Kidney epithelial cell (primary cell): Measurements from ENCODE around the gene SOS2. TPM values are rescaled to one million over a fixed set of nuclear protein-coding genes. Genes with fewer than 3 reads are reported as not detected.

Experiments
- DNase-seq: peaks from one replicate; pipeline ENCODE4 v3.0.0-alpha.2; 2010; ENCODE audit warnings: low read depth
- H3K27me3 ChIP-seq: 2 replicates; pipeline ENCODE4 v1.6.0; 2011; ENCODE audit warnings: low read length; ENCODE audit not compliant: control insufficient read depth, insufficient read depth
- H3K36me3 ChIP-seq: 2 replicates; pipeline ENCODE4 v1.5.1; 2011; ENCODE audit warnings: low read length; ENCODE audit not compliant: control insufficient read depth, insufficient read depth
- H3K4me3 ChIP-seq: 2 replicates; pipeline ENCODE4 v1.5.1; 2011; ENCODE audit warnings: low read depth, mild to moderate bottlenecking, control low read depth, low read length
- CTCF ChIP-seq: IDR thresholded peaks from 2 replicates; pipeline ENCODE4 v1.5.1; 2011; ENCODE audit warnings: mild to moderate bottlenecking, moderate library complexity, low read length, control low read depth, inconsistent platforms; ENCODE audit not compliant: insufficient read depth, poor library complexity, severe bottlenecking
- total RNA-seq: library from RNA; depleted of rRNA; stranded (reverse); fragments of >200 nt; gene quantifications from 2 replicates; pipeline ENCODE4 v1.2.3, GENCODE V29; 2015

SOS2 gene
- total RNA-seq, 1 donor from 2014 or later: 26.3 TPM

GRCh38 chr14:50068496-50068895, 162.9 kb downstream of the SOS2 start:
- TF ChIP-seq CTCF: no peak
- no peaks in the 10 kb centered on the region for H3K27me3 ChIP-seq
- no peak for DNase-seq
- H3K36me3 ChIP-seq: no peaks in the 10 kb centered on the region
- no peak overlapping the region for H3K4me3 ChIP-seq

- no peak for TF ChIP-seq CTCF
- no peaks in the 10 kb centered on the region for H3K36me3 ChIP-seq
- H3K27me3 ChIP-seq: no peaks in the 10 kb centered on the region
- DNase-seq: no peak
- no peak overlapping the region for H3K4me3 ChIP-seq
Observed at GRCh38 chr14:50067723-50068495, 163.5 kb downstream of the SOS2 start.

Other genes starting within 250 kb of the SOS2 start
- 6.3 and 6.6 TPM in 2 replicates for gene VCPKMT, start 115.0 kb downstream of the SOS2 start, total RNA-seq
- 6.6 and 7.3 TPM in 2 replicates for gene L2HGDH, start 80.7 kb upstream of the SOS2 start, total RNA-seq
- gene DMAC2L, start 80.7 kb upstream of the SOS2 start, total RNA-seq: 14.0 and 27.5 TPM in 2 replicates
- 1.2 and 2.4 TPM in 2 replicates for gene CDKL1, start 165.3 kb upstream of the SOS2 start, total RNA-seq